OCI-LY1 (cell line): Measurements from ENCODE around the gene SHC3.

Source experiments
- CTCF ChIP-seq: fragments of 200-600 bp; sonication (generic), shearing (Covaris generic); IDR thresholded peaks from 2 replicates; pipeline ENCODE4 v1.5.1; 2017; ENCODE audit warnings: mild to moderate bottlenecking, antibody characterized with exemption, low read length, moderate library complexity, mixed read lengths
- EZH2 ChIP-seq: fragments of 200-600 bp; sonication (generic), shearing (Covaris generic); IDR thresholded peaks from 2 replicates; pipeline ENCODE4 v1.8.0; 2017; ENCODE audit warnings: borderline replicate concordance, mixed run types, mild to moderate bottlenecking, antibody characterized with exemption, low read length, moderate library complexity, mixed read lengths

DNA sequence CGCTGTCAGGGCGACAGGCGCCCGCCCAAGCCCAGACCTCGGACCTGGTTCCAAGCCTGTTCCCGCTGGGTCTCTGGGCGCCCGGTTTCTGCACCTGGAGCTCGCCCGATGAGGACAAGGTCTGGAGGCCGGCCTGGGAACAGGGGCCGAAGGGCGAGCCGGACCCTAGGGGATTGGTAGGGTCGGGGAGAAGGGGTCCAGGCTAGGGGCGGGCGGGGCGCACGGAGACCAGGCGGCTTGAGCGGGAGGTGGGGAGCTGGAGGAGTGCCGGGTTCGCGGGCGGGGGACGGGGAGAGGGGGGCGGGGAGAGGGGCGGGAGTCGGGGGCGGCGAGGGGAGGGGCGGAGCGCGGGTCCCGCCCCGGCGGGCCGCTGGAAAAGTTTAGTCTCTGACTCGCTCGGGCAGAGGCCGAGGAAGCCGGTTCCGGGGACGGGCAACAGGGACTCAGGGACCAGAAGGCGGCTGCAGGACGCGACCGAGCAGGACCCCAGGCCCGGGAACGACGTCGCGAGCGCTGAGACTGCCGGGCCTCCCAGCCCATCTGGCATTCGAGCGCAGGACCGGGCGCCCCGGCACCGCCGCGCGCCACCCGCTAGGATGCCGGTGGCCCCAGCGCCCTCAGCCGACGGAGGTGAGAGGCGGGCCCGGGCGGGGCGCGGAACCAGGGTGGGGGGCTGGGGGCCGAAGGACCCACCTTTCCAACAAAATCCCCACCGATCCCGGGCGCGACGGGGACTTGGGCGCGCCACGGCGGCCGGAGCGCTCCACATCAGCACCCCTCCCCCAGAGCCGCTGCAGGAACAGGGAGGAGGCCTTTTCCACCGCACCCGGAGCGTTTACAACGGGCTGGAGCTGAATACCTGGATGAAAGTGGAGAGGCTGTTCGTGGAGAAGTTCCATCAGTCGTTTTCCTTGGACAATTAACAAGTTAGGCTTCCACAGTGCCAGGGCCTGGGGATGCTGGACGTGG lies 187.3 kb downstream of the SHC3 start, which contains the start of gene S1PR3:
- TF ChIP-seq CTCF (no peak), EZH2 (no peak)
